HG03175 (cell line): ENCODE measurements around the gene GBP6.
"Not testable (repeated sequence)": the region's sequence is repeated elsewhere in the genome, so short reads cannot be mapped to it uniquely, and the experiment has no call there.

Experiments
- ATAC-seq: cut with Tn5 transposase; IDR thresholded peaks from one replicate; pipeline ENCODE4 v1.9.1; 2021; ENCODE audit warnings: mild to moderate bottlenecking, moderate library complexity; ENCODE audit not compliant: unreplicated experiment

GBP6 gene

GRCh38 chr1:89369331-89369730 is 5.5 kb downstream of the GBP6 start:
- ATAC-seq = no peak

GRCh38 chr1:89373810-89374209 is 10.0 kb downstream of the GBP6 start:
- ATAC-seq = not testable (repeated sequence)

GRCh38 chr1:89378001-89378400 is 14.1 kb downstream of the GBP6 start:
- no peak for ATAC-seq

- ATAC-seq = no peak
These were observed 17.8 kb downstream of the GBP6 start for GRCh38 chr1:89381618-89382017.

- no peak for ATAC-seq
These were observed 18.6 kb downstream of the GBP6 start for GRCh38 chr1:89382479-89382878.

GRCh38 chr1:89383185-89383584 is 19.3 kb downstream of the GBP6 start:
- no peak for ATAC-seq

GRCh38 chr1:89390707-89391106 is 26.8 kb downstream of the GBP6 start:
- ATAC-seq = no peak

- ATAC-seq = no peak
These were observed 27.8 kb downstream of the GBP6 start for GRCh38 chr1:89391686-89392085.

- no peak for ATAC-seq
These were observed 31.0 kb downstream of the GBP6 start for GRCh38 chr1:89394851-89395250.

GRCh38 chr1:89396902-89397301 is 33.0 kb downstream of the GBP6 start:
- ATAC-seq = no peak

- no peak for ATAC-seq
These were observed 41.5 kb downstream of the GBP6 start for GRCh38 chr1:89405275-89405929.

GRCh38 chr1:89407360-89407759 is 43.5 kb downstream of the GBP6 start:
- ATAC-seq = no peak

- not testable (repeated sequence) for ATAC-seq
These were observed 43.9 kb downstream of the GBP6 start for GRCh38 chr1:89407768-89408167.

GRCh38 chr1:89425056-89425455 is 61.2 kb downstream of the GBP6 start:
- ATAC-seq = no peak

- no peak for ATAC-seq
These were observed 65.2 kb downstream of the GBP6 start for GRCh38 chr1:89429062-89429461.

GRCh38 chr1:89429681-89430080 is 65.8 kb downstream of the GBP6 start:
- not testable (repeated sequence) for ATAC-seq

- ATAC-seq = no peak
These were observed 69.6 kb downstream of the GBP6 start for GRCh38 chr1:89433421-89433820.

GRCh38 chr1:89434058-89434780 is 70.4 kb downstream of the GBP6 start:
- not testable (repeated sequence) for ATAC-seq
